Kidney epithelial cell (primary cell): ENCODE results near the gene NIPA2. TPM values are rescaled to one million over a fixed set of nuclear protein-coding genes. Genes with fewer than 3 reads are reported as not detected.

Experiments used
- DNase-seq: peaks from one replicate; pipeline ENCODE4 v3.0.0-alpha.2; 2010; ENCODE audit warnings: low read depth
- H3K27me3 ChIP-seq: 2 replicates; pipeline ENCODE4 v1.6.0; 2011; ENCODE audit warnings: low read length; ENCODE audit not compliant: control insufficient read depth, insufficient read depth
- H3K36me3 ChIP-seq: 2 replicates; pipeline ENCODE4 v1.5.1; 2011; ENCODE audit warnings: low read length; ENCODE audit not compliant: control insufficient read depth, insufficient read depth
- H3K4me3 ChIP-seq: 2 replicates; pipeline ENCODE4 v1.5.1; 2011; ENCODE audit warnings: low read depth, mild to moderate bottlenecking, control low read depth, low read length
- total RNA-seq: library from RNA; depleted of rRNA; stranded (reverse); fragments of >200 nt; gene quantifications from 2 replicates; pipeline ENCODE4 v1.2.3, GENCODE V29; 2015
- TF ChIP-seq, protein P1 (sequence below): IDR thresholded peaks from 2 replicates; pipeline ENCODE4 v1.5.1; 2011; ENCODE audit warnings: mild to moderate bottlenecking, moderate library complexity, low read length, control low read depth, inconsistent platforms; ENCODE audit not compliant: insufficient read depth, poor library complexity, severe bottlenecking

The NIPA2 gene
- total RNA-seq, 1 donor from 2014 or later: 116 TPM

DNA sequence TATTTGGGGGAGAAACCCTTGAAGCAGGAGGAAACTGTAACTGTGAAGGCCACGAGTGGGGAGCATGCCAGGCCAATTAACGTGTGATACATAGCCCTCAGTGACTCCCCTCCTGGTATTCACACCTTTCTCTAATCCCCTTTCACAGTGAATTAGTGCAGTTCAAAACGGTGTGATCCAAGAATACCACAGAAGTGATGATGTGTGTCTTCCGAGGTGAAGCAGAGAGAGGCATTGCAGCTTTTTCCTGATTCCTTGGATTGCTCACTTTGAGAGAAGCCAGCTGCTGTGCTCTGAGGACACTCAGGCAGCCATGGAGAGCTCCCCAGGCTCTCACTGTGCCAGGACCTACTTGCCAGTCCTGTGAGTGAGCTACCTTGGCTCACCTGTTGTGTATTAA is 17.3 kb downstream of the NIPA2 start:
- no peak for DNase-seq
- Histone ChIP-seq H3K27me3 (no peaks in the 10 kb centered on the region), H3K36me3 (no peaks in the 10 kb centered on the region), H3K4me3 (no peak overlapping the region)
- TF ChIP-seq, protein P1, sequence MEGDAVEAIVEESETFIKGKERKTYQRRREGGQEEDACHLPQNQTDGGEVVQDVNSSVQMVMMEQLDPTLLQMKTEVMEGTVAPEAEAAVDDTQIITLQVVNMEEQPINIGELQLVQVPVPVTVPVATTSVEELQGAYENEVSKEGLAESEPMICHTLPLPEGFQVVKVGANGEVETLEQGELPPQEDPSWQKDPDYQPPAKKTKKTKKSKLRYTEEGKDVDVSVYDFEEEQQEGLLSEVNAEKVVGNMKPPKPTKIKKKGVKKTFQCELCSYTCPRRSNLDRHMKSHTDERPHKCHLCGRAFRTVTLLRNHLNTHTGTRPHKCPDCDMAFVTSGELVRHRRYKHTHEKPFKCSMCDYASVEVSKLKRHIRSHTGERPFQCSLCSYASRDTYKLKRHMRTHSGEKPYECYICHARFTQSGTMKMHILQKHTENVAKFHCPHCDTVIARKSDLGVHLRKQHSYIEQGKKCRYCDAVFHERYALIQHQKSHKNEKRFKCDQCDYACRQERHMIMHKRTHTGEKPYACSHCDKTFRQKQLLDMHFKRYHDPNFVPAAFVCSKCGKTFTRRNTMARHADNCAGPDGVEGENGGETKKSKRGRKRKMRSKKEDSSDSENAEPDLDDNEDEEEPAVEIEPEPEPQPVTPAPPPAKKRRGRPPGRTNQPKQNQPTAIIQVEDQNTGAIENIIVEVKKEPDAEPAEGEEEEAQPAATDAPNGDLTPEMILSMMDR: no peak

DNA sequence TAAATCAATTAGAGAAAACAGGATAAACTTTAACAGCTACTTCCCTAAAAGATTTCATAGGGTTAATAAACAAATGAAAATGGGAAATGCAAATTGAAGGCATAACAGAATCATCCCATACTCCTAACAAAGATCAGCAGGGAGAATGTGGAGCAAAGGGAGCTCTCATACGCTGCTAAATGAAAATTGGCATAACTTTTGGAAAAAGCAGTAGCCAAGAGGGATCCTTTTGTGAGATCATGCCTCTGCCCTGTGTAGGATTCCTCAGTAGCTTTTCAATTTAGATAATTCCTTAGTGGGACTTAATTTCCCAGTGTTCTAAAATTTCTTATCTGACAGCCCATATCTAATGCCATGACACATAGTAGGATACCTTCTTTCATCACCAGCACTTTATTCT is 18.2 kb downstream of the NIPA2 start:
- Histone ChIP-seq H3K4me3 (no peak overlapping the region), H3K36me3 (no peaks in the 10 kb centered on the region), H3K27me3 (no peaks in the 10 kb centered on the region)
- TF ChIP-seq, protein P1: no peak
- DNase-seq: no peak

DNA sequence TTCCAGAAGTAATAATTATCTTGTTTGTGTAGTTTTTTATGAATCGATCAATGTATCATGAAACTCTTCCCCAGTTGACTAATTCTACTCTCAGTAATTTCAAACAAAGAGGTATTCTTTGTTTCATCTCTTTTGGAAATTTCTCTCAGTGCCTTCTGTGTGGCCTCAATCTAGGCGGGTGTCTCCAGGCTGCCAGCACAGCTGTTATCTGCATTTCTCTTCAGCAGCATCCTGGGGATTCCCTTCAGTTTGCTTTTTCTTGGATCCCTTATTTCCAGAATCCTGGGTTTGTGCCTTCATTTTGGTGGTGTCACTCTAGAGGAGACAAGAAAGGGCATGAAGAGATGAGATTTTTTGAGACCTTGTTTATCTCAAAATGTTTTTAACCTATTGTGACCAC is 22.7 kb downstream of the NIPA2 start:
- Histone ChIP-seq H3K36me3 (peaks cover 1% of the 10 kb centered on the region), H3K27me3 (no peaks in the 10 kb centered on the region), H3K4me3 (no peak overlapping the region)
- TF ChIP-seq, protein P1: no peak
- DNase-seq: no peak

DNA sequence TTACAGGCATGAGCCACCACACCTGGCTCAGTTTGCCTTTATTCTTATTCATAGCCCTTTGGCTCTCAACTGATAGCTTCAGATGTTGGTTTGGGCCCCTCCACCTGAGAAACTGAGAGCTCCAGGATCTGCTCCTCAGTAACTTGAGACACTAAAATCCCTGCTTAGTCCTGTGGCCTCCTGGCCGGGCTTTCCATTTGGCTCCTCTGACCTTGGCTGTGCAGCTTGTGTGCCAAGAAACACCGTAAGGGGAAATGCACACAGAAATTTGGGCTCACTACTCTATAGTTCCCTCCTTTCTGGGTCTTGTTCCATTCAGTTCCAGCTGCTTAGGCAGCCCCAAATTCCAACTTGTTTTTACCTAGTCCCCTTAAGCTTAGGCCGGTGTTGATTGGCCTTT is 24.9 kb downstream of the NIPA2 start:
- no peak for DNase-seq
- no peak overlapping the region for H3K4me3 ChIP-seq
- no peaks in the 10 kb centered on the region for H3K27me3 ChIP-seq
- TF ChIP-seq, protein P1: no peak
- peaks cover 1% of the 10 kb centered on the region for H3K36me3 ChIP-seq

DNA sequence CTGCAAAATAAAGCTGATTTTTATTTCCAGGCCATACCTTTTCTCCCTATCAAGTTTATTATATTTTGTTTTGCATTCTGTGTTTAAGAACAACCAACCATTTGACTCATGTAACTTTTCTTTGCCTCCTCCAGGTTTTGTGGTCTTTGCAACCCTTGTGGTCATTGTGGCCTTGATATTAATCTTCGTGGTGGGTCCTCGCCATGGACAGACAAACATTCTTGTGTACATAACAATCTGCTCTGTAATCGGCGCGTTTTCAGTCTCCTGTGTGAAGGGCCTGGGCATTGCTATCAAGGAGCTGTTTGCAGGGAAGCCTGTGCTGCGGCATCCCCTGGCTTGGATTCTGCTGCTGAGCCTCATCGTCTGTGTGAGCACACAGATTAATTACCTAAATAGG is 27.6 kb downstream of the NIPA2 start:
- no peak overlapping the region for H3K4me3 ChIP-seq
- DNase-seq: no peak
- H3K27me3 ChIP-seq: no peaks in the 10 kb centered on the region
- TF ChIP-seq, protein P1: no peak
- peaks cover 1% of the 10 kb centered on the region for H3K36me3 ChIP-seq

DNA sequence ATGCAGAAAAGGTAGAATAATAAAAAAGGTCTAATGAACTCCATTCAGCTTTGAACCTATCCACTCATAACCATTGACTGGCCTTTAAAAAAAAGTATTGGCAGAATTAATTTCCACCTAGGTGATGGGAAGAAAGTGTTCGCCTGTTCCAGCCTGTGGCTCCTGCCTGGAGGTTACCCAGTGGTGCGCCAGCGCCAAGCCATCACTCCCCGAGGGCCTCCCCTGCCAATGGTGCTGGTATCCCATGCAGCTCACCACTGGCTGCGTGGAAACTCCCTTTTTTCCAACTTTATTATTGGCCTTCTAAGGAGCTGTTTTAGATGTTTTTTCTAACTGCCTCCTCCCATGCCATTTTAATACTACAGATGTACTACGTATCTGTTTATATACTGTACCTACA is 29.4 kb downstream of the NIPA2 start:
- H3K36me3 ChIP-seq: peaks cover 2% of the 10 kb centered on the region
- TF ChIP-seq, protein P1: no peak
- no peak for DNase-seq
- H3K4me3 ChIP-seq: no peak overlapping the region
- no peaks in the 10 kb centered on the region for H3K27me3 ChIP-seq
